Superior temporal gyrus (tissue), 1 donor: ENCODE data around the gene DNAH17.

ENCODE experiments used
- DNase-seq: peaks from one replicate; pipeline ENCODE4 v3.0.0-alpha.2; 2016; ENCODE audit errors: extremely low spot score

The DNAH17 gene

DNA sequence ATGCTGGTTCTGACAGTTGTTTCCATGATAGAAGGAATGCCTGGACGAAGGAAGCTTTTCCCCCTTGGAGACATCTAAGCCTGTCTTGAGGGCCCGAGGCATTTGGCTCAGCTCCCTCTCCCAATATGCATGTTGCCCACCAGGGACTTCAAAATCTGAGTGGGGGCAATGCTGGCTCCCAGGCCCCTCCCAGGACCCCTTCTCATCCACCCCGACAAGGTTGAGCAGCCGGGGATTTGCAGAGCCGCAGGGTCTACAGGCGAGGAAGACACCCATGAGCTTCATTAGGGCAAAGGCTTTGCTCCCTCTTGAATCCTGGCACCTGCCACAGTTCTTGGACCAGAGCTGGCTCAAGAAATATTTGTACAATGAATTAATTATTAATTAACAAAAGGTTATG, 25.1 kb upstream of the DNAH17 start:
- no peak for DNase-seq

GRCh38 chr17:78601577-78602190, 24.5 kb upstream of the DNAH17 start:
- no peak for DNase-seq

DNA sequence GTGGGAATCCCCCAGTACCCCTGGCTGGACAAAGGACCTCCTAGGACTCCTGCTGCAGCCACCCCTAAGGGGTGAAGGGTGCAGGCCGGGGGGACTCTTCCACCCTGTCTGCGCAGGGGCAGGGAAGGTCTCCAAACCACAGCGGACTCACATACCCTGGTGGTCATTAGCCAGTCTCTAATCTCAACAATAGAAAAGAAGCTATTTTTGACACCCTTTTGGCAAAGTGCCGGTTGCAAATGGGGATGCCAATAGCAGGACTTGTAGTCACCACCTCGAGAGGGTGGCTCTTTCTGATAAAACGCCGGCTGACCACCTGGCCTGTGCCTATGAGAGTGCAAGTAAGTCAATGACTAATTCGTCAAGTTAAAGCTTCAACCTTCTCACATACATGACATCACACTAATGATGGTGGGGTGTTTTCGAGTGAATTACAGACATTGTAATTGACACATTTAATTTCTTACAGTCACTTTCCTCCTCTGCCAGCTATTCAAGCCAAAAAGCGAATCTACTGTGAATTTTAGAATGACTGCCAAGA, 23.1 kb upstream of the DNAH17 start:
- no peak for DNase-seq

DNA sequence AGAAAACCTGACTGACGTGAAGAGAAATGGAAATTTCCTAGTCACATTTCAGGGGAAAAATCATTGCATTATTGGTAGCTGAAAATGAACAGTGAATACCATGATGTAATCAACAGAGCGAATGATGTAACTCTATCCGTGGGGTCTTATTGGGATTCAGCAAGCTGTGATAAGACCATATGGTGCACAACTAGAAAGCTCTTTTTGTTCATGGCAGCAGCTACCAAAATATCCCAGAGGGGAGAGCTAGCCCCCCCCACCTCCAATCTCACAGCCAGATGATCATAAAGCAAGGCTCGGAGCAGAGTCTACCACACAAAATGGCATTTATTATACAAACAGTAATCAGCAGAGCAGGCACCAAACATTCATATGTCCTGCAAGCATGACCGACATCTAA, 22.2 kb upstream of the DNAH17 start:
- no peak for DNase-seq

- no peak for DNase-seq
These were observed 20.8 kb upstream of the DNAH17 start for GRCh38 chr17:78598013-78598471.

- DNase-seq, result no peak
These were observed 19.9 kb upstream of the DNAH17 start for GRCh38 chr17:78596871-78597764.

DNA sequence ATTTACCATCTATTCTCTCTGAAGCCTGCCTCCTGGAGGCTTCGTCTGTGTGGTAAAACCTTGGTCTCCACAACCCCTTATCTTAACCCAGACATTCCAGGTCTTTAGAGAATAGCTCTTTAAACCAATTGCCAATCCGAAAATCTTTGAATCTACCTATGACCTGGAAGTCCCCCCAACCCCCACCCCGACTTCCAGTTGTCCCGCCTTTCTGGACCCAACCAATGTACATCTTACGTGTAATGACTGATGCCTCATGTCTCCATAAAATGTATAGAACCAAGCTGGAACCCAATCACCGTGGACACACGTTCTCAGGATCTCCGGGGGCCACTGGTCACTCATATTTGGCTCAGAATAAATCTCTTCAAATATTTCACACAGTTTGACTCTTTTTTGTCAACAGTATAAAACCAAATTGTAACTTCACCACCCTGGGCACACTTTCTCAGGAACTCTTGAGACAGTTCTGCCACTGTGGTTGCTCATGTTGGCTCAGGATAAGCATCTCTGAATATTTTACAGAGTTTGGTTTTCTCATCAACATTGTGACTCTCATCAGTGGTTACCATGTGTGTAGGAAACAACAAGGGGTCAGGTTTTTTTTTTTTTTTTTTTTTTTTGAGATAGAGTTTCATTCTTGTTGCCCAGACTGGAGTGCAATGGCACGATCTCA, 18.1 kb upstream of the DNAH17 start:
- DNase-seq, result no peak

DNA sequence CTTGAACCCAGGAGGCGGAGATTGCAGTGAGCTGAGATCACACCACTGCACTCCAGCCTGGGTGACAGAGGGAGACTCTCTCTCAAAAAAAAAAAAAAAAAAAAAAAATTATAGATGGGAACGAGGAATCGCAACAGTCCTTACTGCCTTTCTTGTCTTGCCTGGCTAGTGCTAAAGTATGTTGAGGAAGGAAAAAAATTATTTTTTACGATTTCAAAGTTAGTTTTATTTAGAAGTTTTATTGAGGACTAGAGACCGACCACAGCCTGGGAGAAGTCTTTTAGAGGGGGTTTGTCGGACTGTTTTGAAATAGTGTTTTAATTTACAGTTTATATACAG, 15.8 kb upstream of the DNAH17 start:
- no peak for DNase-seq

DNA sequence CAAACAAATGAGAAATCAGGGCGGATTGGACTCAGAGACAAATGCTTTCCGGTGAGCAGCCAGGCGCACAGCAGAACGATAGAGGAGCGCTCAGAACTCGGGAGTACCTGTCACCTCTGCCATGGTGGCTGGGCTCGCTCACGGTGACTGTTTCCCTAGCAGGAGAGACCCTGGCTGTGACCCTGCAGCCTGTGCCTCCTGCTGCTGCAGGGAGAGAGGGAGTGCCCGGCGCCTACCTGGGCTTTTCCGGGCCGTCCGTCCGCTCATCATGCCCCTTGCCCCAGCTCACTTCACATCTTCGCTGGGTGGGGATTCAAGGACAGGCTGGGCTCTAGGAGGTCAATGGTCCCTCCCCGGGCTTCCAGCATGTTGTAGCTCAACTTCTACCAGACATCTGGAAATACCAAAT, 14.1 kb upstream of the DNAH17 start:
- DNase-seq, result no peak

DNA sequence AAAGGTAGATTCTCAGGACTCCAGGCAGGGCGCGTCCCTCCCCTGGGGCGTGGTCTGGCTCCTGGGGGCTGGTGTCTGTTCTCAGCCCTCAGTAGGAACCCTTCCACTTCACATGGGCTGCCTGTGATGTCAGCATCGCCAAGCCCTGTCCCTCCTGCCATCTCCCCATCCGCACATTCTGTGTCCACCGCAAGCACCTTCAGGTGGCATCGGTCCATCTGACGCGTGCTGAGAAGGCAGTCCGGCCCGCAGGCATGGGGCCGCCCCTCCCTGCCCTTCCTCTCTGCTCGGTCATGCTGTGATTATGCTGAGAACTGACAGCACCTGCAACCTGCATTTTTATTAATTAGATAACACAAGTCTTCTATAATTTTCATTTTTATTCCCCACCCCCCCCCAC, 12.7 kb upstream of the DNAH17 start:
- DNase-seq, result no peak

DNA sequence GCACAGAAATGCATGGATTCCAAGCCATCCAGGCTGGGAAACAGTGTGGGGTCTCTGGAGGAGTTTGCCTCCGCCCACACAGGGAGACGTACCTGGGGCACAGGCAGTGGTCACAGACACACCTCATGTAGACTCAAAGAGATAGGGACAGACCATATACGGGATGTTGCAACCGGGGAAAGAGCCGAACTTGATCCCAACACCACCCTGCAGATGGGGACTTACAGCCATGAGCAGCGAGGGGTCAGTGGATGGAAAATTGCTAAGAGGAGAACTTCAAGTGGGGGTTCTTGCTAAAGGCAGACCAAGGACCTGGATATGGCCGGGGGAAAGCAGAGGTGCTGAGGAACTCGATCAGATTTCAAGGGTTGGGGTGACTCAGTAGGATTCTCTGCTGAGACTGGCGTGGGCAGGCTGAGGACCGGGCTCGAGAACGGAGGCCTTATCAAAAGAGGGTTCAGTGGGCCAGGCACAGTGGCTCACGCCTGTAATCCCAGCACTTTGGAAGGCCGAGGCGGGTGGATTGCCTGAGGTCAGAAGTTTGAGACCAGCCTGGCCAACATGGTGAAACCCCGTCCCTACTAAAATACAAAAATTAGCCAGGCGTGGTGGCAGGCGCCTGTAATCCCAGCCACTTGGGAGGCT, 12.0 kb upstream of the DNAH17 start:
- DNase-seq, result no peak

DNA sequence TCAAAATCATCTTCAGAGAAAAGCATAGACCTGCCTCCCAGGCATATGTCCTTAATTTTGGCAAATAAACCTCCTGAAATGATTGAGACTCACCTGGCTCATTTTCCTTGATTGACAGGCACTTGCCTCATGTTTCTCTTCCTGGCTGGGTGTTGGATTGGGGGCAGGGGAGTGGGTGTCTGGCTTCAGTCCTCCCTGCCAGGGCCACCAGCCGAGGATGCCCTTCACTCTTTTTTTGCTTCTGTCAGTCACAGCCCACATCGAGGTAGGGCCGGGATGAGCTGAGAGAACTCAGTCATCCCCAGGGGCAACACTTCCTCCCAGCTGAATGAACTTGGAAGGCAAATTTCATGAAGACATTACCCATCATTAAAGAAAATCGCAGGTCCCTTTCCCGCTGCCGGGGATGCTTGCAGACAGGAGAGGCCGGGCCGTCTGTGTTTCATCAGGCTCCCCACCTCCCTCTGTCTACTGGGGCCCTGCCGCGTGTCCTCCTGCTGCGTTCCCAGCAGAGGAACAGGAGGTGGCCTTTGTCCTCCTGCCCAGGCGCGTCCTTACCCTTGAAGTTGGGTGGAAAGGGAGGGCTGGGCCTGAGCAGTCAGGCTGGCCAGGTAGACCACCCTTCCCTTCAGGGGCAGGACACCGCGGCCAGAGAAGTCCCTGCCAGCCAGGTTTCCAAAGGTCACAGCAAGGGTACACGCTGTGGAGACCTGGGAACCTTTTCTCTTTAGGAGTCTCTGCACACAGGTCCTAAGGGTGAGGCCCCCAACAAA, 11.2 kb upstream of the DNAH17 start:
- no peak for DNase-seq

- DNase-seq, result no peak
These were observed 7.9 kb upstream of the DNAH17 start for GRCh38 chr17:78585006-78585630.

DNA sequence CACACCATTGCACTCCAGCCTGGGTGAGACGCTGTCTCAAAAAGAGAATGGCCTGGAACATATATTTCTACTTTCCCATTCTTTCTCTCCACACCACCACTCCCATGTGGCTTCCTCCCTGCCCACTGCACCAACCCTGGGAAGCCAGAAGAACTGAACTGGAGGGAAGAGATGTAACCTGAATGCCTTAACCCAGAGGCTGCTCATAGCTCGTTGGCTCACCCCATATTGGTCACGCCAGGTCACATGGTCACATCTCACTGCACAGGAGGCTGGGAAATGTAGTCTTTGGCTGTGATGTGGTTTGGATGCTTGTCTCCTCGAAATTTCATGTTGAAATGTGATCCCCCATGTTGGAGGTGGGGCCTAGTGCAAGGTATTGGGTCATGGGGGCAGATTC, 5.9 kb upstream of the DNAH17 start:
- no peak for DNase-seq

DNA sequence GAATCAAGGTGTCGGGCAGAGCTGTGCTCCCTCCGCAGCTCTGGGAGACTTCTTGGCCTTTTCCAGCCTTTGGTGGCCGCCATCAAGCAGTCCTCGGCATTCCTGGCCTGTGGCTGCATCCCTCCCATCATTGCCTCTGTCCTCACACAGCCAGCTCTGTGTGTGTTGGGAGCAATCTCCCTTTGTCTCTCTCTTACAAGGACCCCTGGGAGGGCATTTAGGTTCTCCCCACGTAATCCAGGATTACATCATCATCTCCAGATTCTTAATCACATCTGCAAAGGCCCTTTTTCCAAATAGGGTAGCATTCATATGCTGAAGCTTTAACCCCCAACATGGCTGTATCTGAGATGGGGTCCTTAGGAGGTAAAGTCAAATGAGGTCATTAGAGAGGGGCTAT, 4.1 kb upstream of the DNAH17 start:
- DNase-seq, result no peak

GRCh38 chr17:78580277-78580804, 3.1 kb upstream of the DNAH17 start:
- no peak for DNase-seq

- DNase-seq, result no peak
These were observed 645 bp downstream of the DNAH17 start for GRCh38 chr17:78576389-78577112.

- DNase-seq, result no peak
These were observed 1.3 kb downstream of the DNAH17 start for GRCh38 chr17:78575899-78576298.

GRCh38 chr17:78575340-78575739, 1.9 kb downstream of the DNAH17 start:
- no peak for DNase-seq

GRCh38 chr17:78573955-78574354, 3.2 kb downstream of the DNAH17 start:
- no peak for DNase-seq
